Fibroblast of the aortic adventitia (primary cell): ENCODE data around the gene RAB6D. TPM values are rescaled to one million over a fixed set of nuclear protein-coding genes. Genes with fewer than 3 reads are reported as not detected.
"Not testable (repeated sequence)": the region's sequence is repeated elsewhere in the genome, so short reads cannot be mapped to it uniquely, and the experiment has no call there.

Experiments used
- DNase-seq: peaks from one replicate; pipeline ENCODE4 v3.0.0-alpha.2; 2010; ENCODE audit warnings: low read depth
- H3K4me3 ChIP-seq: 2 replicates; pipeline ENCODE4 v1.5.1; 2011; ENCODE audit warnings: low read depth, mild to moderate bottlenecking, control low read depth, low read length, moderate library complexity
- total RNA-seq: library from RNA; depleted of rRNA; stranded (reverse); fragments of >200 nt; gene quantifications from 2 replicates; pipeline ENCODE4 v1.2.3, GENCODE V29; 2012; ENCODE audit warnings: low replicate concordance
- TF ChIP-seq, protein P1 (sequence below): IDR thresholded peaks from 2 replicates; pipeline ENCODE4 v1.5.1; 2011; ENCODE audit warnings: mild to moderate bottlenecking, low read length, control low read depth, inconsistent platforms; ENCODE audit not compliant: insufficient read depth

The RAB6D gene
- total RNA-seq, 1 donor = under 0.01 TPM

DNA sequence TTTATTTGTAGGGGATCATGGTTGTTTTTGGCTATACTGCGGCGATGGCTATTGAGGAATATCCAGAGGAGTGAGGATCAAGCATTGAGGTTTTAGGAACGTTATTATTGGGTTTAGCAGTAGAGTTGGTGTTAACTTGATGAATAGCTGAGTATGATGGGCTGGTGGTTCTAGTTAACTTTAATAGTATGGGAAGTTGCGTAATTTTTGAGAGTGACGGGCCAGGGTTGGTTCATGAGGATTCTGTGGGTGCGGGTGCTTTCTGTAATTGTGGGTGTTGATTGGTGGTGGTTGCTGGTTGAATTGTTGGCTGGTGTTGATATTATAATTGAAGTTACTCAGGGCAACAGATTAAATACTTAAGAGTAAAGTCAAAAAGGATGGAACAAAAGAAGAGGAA is 6.0 kb upstream of the RAB6D start:
- TF ChIP-seq, protein P1, sequence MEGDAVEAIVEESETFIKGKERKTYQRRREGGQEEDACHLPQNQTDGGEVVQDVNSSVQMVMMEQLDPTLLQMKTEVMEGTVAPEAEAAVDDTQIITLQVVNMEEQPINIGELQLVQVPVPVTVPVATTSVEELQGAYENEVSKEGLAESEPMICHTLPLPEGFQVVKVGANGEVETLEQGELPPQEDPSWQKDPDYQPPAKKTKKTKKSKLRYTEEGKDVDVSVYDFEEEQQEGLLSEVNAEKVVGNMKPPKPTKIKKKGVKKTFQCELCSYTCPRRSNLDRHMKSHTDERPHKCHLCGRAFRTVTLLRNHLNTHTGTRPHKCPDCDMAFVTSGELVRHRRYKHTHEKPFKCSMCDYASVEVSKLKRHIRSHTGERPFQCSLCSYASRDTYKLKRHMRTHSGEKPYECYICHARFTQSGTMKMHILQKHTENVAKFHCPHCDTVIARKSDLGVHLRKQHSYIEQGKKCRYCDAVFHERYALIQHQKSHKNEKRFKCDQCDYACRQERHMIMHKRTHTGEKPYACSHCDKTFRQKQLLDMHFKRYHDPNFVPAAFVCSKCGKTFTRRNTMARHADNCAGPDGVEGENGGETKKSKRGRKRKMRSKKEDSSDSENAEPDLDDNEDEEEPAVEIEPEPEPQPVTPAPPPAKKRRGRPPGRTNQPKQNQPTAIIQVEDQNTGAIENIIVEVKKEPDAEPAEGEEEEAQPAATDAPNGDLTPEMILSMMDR = no peak
- H3K4me3 ChIP-seq = no peak overlapping the region
- no peak for DNase-seq

DNA sequence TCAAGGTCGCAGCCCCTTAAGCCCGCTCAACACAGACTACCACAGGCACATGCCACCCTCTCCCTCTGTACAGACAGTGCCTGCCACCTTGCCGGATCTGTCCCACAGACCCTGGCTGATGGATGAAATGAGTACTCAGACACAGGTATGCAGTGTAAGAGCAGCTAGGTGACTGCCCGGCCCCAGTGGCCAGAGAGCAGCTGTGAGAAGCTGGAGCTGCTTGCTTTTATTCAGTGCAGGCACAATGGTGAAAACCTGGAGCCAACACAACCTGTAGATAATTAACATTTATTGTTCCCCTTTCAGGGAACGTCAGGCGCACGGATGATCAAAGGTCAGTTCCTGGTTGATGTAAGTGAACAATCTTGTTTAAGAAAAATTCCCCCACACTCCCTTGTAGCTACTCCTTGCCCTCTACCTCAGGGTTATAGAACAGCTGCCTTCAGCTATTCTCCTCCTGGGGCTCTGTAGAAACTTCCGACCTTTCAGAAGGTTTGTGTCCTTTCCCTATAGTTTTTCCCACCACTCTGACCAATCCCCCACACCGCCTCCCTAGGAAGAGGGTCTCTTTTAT is 4.6 kb upstream of the RAB6D start:
- DNase-seq, H3K4me3 ChIP-seq: not testable (repeated sequence)

DNA sequence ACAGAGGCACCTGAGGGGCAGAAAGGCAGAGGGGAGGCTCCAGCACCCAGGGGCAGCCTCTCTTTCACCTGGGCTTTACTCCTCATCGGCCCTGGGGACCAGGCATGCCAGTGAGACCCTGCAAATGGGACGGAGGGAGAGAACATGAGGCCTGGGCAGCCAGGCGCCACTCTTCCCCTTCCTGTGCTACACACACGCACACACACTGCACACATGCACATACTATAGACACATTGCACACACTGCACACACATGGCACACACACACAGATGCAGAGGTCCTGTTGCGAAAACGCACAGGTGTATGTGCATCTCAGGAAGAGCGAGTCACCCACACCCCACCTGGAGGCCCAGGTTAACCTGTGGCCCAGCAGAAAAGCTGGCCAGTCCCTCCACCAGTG is 3.4 kb upstream of the RAB6D start:
- no peak for DNase-seq
- no peak overlapping the region for H3K4me3 ChIP-seq
- TF ChIP-seq, protein P1 = no peak

DNA sequence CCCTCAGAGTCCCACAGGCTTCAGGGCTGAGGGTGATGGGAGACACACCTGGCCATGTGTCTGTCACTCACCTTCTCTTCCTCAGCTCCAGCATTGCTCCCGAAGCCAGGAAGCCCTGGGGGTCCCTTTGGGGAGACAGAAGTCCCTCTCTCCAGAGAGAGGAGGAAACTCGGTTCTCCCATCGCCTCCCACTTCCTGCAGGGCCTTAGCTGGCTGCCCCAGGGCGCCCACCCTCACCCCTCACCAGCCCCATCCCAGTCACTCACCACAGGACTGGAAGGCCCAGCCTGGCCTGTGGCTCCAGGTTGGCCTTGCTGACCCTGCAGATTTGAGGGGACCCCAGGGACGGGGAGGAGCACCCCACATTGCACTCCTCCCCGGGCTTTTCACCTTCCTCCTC is 2.7 kb upstream of the RAB6D start:
- DNase-seq = no peak
- no peak overlapping the region for H3K4me3 ChIP-seq
- TF ChIP-seq, protein P1 = no peak

DNA sequence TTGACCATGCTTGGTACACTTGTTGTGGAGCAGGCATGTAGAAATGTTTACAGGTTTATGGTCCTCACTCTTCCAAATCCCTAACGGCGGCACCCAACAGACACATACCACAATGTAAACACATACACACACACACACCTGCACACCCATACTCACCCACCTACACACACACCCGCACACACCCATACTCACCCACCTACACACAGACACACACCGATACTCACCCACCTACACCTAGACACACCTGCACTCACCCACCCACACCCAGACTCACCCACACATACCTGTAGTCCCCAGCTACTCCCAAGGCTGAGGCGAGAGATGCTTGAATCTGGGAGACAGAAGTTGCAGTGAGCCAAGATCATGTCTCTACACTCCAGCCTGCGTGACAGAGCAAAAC is 1.5 kb upstream of the RAB6D start:
- TF ChIP-seq, protein P1 = no peak
- DNase-seq = no peak
- H3K4me3 ChIP-seq = no peak overlapping the region

DNA sequence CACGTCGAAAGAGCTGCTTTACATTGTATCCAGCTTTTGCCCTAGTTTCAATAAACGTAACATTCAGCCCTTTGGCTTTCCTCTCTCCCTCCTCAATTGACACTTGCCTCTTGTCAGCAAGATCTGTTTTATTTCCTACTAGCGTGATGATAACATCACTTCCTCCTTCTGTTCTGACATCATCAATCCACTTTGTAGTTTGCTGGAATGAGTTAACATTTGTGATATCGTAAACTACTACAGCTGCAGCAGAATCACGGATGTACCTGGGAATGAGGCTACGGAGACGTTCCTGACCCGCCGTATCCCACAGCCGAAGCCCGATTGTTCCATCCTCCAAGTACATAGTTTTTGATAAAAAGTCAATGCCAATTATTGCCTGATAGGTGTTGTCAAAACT is 755 bp downstream of the RAB6D start:
- DNase-seq, H3K4me3 ChIP-seq: not testable (repeated sequence)

DNA sequence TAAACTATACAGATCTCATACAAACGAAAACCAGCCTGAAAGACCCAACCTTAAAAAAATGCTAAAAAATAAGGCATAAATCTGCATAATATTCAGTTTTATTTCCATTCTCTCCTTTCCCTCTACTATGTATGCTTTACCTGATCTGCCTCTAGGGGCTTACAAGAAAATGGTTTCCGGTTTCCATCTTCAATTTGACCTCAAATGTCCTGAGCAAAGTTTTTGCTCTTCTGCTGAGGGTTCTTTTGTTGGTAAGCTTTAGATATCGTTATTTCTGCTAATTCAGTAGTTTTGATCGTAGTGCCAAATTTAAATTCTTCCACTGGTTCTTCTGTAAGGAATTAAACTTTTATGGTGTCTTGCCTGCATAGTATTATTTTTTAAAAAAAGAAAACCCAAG is 2.2 kb downstream of the RAB6D start:
- H3K4me3 ChIP-seq, DNase-seq: not testable (repeated sequence)

DNA sequence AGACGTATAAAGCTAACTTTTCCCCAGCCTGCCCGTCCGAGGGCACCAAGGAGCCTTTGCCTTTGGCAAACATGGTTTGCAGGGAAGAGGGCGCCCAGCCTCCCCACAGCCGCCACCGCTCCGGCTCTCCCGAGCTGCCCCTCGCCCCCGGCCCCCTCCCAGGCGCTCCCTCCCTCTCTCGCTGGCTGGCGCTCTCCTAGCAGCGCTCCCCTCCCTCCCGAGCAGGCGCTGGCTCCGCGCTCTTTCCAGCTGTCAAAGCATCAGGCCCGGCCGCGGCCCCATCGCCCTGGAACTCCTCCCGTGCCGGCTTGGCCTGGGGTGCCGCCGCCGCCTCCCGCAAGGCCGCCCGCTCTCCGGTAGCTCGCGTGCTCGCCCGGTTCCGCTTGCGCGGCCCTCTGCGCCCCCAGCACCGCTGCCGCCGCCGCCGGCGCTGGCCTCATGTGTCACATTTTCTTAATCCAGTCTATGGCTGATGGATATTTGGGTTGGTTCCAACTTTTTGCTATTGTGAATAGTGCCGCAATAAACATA is 10.7 kb downstream of the RAB6D start:
- DNase-seq, H3K4me3 ChIP-seq: not testable (repeated sequence)

DNA sequence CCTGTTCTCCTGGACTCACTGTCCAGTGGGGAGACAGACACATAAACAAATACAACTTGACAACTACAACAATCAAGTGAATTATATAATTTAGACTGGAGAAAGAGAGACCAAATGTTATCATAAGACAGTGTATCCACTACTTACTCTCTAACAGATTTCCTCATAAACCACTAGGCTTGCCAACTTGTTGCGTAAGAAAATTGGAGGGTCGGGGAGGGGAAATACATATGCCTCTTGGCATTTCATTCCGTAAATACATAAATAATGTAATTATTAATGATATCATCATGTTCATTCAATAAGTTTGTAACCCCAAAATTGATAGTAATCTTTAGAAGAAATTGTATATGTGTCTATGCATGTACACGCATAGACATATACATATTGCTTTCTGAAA is 14.9 kb downstream of the RAB6D start:
- DNase-seq = no peak
- TF ChIP-seq, protein P1 = no peak

DNA sequence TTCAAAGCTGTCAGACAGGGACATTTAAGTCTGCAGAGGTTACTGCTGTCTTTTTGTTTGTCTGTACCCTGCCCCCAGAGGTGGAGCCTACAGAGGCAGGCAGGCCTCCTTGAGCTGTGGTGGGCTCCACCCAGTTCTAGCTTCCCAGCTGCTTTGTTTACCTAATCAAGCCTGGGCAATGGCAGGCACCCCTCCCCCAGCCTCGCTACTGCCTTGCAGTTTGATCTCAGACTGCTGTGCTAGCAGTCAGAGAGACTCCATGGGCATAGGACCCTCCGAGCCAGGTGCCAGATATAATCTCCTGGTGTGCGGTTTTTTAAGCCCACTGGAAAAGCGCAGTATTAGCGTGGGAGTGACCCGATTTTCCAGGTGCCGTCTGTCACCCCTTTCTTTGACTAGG is 16.9 kb downstream of the RAB6D start:
- DNase-seq, H3K4me3 ChIP-seq: not testable (repeated sequence)

More for the DNA sequence above, 14.9 kb downstream of the RAB6D start:
- no peak overlapping the region for H3K4me3 ChIP-seq

DNA sequence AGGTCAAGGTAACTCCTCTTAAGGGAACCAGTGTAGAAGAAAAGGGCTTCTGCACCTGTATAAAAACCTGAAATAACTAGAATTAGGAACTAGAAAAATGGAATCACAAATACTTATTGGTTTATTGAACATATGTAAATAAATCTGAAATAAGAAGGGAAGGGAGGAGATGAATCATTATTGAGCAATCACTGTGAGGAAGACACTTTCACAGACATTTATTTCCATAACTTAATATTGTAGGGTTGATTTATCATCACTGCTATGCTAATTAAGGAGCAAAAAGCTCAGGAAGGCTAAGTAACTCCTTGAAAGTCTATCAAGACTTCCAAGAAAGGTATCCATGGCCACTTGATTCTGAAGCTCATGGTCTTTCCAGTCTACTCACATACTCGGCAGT is 24.7 kb downstream of the RAB6D start:
- not testable (repeated sequence) for H3K4me3 ChIP-seq, DNase-seq
